Jurkat, Clone E6-1 (cell line): ENCODE data around the gene SBF2.

Experiments used
- DNase-seq: peaks from one replicate; pipeline ENCODE4 v3.0.0-alpha.2; 2011; ENCODE audit warnings: low read depth, low spot score
- H3K4me3 ChIP-seq: 2 replicates; pipeline ENCODE4 v1.5.1; 2011; ENCODE audit warnings: mild to moderate bottlenecking, low read length, control low read depth, moderate library complexity

SBF2 gene

DNA sequence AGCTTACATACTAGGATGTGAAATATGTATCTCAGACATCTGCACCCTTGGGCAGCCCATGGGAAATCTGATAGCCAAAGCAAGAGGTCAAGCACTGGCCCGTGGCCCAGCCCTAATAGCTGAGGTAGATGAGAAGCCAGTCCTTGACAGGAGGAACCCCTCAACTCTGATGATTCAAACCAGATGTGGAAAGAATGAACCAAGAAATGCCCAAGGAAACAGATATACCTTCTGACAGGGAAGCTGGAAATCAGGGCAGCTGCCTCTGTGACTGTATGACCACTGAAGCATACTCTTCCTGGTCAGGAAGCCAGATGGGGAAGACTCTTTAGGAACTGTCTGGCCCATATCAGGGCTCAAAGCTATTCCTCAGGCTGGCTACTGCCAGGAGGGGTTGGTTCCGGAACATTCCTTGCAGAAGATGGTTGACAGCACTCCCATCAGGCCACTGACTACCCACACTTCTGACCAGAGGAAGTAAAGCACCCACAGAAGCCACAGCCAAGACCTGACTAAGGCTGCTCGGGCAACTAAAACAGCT is 506.0 kb downstream of the SBF2 start:
- DNase-seq = no peak
- no peak overlapping the region for H3K4me3 ChIP-seq

DNA sequence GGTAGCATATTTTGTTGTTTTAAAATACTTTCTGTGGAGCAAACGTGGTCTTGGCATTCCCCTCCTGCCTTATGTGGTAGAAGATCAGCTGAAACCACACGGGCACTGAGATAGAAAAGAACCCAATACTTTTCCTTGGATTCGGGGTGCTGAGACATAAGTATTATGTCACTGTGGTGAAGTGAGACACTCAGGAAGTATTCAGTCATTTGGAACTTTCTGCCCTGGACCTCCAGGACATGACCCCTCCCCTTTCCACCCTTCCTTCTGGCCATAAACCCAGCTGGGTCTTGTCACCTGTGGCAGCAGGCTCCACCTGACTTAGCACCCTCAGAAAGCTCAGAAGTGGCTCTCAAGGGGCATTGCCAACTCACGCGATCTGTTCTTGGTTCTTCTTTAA is 506.8 kb downstream of the SBF2 start:
- DNase-seq = no peak
- no peak overlapping the region for H3K4me3 ChIP-seq

DNA sequence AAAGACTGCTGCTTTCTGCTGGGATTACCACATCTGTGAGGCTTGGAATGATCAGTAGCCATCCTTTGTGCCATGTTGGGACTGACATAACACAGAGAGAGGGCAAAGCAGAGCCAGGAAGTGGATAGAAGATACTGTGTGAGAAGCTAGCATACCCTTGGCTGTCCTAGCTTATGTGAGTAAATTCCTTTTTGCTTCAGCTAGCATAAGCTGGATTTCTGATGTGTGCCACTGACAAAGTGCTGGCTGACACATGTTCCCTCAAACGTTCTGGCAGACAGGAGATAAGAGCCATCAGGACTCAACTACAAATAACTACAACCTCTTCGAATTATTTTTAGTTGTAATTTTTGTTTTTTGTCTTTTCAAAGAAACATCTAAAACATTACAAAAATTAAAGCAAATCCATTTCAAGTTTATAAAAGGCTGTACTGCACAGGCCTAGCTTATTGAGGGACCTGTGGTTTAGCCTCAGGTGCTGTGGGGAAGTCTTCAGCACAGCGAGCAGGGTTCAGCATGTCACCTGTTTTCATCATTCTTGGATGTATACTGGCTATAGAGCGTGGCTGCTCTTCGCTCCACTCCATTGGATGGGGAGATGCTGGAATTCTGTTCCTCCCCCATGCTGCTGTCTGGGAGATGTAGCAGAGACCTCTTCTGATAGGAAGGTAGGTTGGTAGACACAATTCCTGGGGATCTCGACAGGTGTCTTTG is 509.3 kb downstream of the SBF2 start:
- peak; percentile 15 for DNase-seq
- no peak overlapping the region for H3K4me3 ChIP-seq

DNA sequence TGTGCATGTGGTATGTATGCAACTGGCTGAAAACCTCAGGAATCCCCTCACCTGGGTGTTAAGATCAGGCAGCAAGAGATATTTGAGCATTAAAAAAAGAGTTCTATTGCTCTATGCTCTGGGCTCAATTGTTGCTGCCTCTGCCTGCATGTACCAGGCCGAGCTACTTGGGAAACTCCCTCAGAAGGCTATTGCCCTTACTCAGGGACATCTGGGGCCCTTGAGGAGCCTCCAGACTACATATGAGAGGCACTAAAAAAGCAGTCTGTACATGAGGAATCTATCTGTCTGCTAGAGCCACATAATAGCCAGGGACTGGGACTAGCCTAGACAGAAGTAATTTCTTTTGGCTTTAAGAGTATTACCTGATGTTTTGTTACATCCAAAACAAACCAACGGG is 510.0 kb downstream of the SBF2 start:
- H3K4me3 ChIP-seq = no peak overlapping the region
- no peak for DNase-seq

DNA sequence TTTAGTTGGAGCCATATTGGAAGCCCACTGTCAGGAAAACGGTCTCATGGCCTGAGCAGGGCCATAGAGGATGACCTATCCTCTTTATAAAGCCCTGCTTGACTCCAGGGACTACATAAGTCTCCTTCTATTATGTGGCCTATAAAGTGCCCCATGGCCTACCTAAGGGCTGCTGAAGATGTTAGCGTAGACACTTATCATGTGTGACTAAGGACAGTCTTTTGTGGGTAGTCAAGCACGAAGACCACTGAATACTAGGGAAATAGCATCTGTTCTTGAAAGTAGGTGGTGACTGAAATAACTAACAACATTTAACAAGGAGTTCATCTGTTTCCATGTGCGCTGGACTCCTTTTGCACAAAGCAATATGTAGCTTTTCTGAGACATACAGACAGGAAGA is 513.1 kb downstream of the SBF2 start:
- DNase-seq = no peak
- no peak overlapping the region for H3K4me3 ChIP-seq

DNA sequence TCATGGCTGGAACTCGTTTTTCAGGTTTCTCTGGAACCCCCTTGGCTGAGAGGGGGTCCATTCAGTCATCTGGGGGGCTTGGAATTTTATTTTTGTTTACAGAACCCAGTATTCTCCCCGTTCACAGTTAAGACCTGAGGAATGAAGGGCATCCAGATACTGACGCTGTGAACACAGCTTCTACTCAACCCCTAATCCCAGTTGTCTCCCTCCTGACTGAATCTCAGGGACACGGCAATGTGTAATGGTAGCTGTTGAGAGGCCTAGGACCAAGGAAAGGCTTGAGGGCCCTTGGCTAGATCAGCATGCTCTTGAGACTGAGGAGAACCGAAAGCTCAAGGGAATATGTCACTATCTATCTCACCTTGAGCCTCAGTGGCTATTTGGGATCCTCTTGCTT is 516.5 kb downstream of the SBF2 start:
- no peak for DNase-seq
- no peak overlapping the region for H3K4me3 ChIP-seq

DNA sequence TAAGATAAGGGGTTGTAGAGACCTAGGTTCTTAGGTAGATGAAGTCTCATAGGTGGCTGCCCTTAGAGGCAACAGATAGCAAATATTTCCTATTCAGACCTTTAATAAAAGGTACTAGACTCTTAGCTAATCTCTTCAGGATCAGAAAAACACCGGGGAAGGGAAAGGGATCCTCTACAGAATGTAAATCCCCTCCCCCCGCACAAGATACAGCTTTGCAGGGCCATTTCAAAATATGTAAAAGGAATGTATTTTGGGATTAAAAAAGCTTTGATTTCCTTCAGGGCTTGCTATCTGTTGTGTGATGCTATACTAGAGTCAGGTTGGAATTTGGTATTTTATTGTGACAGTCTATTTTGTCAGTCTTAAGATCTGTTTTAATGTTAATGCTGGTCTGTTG is 517.0 kb downstream of the SBF2 start:
- no peak for DNase-seq
- no peak overlapping the region for H3K4me3 ChIP-seq

DNA sequence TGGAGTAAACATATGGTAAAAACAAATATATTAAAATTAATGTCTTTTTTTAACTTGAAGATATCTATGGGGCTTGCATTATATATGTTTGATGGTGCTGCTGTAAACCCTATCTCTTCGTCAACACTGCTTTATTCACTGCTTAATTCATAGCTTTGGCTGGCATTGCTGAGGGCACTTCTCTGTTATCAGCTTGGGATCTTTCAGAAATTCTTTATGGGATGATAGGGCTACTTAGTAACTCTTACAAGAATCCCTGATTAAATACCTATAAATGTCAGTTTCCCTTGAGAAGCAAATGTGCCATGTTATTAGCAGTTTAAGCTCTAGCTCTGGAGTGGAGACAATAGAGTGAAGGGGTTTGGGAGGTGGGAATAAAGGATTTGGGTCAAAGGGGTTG is 517.8 kb downstream of the SBF2 start:
- H3K4me3 ChIP-seq = no peak overlapping the region
- DNase-seq = no peak

DNA sequence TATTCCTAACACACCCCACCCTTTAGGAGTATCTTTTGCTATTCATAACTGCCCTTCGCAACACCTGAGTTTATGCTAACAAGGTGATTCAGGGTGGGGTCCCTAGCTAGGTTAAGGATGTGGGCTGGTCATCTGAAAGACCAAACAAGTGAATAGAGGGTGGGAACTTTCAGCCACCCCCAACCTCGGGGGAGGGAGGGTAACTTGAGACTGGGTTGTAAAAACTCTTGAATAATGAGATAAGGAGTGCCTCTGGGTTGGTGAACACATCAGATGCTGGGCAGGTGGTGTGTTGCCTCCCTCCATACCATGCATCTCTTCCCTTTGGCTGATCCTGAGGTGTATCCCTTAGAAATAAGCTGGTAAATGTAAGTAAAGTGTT is 518.6 kb downstream of the SBF2 start:
- H3K4me3 ChIP-seq = no peak overlapping the region
- no peak for DNase-seq

DNA sequence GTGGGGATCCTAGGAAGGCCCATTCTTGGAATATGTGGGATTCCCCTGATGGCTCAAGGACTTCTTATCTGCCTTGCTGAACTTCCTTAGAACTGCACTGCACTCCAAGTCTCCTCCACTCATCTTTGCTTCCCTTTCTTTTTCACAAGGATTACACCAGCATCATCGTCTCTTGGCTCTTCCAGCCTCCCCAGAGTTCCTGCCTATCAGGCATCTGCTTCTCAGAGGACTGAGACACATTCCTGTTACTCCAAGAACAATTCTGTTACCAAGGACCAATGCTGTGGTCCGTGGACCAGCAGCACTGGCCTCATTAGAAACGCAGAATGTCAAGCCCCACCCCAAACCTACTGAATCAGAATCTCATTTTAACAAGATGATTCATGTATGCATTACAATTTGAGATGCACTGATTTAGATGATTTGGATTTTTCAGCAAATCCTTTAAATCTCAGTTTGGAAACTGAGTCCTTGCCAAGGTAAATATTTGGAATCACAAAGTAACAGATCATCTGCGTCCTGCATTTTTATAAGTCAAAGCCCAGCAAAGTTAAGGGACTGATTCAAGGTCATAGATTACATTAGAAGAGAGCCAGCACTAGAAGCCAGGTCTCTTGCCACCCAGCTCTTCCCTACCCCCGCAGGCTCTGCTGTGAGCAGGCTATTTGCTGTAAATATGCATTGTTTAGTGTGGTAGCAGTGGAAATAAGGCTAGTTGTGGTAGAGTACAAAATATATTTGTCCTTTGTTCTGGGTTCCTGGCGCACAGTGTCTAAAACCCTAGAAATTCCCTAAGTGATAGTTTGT is 519.2 kb downstream of the SBF2 start:
- DNase-seq = no peak
- no peak overlapping the region for H3K4me3 ChIP-seq

DNA sequence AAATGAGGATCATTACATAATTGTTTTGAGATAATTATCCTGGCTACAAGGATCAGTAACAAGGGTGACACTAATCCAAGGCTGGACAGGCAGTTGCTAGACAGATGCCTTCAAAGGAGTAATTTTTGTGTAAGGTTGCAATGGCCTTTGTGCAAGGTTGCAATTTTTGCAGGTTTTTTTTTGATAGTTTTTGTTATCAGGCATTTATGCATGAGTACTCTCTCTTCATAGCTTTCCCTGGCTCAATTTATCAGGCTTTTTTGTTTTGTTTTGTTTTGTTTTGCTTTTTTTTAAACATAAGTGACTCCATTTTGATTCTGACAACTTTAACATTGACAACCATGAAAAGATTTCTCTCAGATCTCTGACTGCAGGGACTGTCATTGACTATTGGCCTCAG is 519.9 kb downstream of the SBF2 start:
- DNase-seq = no peak
- no peak overlapping the region for H3K4me3 ChIP-seq

DNA sequence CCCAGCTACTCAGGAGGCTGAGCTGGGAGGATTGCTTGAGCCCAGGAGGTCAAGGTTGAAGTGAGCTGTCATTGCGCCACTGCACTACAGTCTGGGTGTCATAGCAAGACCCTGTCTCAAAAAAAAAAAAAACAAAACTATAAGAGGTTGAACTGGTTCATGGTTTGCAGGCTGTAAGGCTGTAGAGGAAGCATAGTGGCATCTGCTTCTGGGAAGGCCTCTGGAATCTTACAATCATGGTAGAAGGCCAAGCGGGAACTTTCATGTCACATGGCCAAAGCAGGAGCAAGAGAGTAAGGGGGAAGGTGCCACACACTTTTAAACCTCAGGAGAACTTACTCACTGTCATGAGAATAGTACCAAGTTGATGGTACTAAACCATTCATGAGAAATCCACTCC is 520.5 kb downstream of the SBF2 start:
- no peak overlapping the region for H3K4me3 ChIP-seq
- no peak for DNase-seq

DNA sequence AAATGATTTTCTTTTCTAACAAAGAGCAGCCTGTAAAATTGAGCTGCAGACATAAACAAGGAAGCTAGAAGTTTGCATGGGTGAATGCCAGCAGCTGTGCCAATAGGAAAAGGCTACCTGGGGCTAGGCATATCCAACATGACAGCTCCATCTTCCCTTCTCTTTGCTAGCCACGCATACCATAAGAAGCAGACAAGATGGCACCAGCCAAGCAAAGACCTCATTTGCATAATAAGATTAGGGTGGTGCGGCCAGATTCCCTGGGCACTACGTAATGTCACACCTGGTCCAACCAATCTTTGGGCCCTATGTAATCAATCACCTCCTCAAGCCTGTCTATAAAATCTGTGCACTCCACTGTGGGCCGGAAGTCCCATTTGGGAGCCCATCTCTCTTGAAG is 521.8 kb downstream of the SBF2 start:
- no peak for DNase-seq
- H3K4me3 ChIP-seq = no peak overlapping the region

DNA sequence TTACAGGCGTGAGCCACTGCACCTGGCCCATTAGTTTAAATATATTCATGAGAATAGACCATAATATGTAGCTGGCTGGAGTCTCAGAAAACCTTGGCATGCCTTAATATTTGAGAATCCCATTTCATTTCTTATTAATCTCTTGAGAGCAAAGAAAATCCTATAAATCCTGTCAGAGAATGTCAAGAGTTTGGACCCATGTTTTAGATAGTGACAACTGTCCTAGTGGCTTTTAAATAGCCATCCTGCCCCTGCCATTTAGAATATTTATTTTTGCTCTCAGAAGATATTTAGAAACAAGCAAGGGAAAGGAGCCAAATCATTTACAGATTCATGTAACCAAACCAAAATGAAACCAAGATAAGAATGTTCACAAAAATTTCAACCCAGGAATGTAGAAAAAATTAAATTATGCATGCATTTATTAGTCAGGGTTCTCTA is 522.9 kb downstream of the SBF2 start:
- DNase-seq = no peak
- no peak overlapping the region for H3K4me3 ChIP-seq

DNA sequence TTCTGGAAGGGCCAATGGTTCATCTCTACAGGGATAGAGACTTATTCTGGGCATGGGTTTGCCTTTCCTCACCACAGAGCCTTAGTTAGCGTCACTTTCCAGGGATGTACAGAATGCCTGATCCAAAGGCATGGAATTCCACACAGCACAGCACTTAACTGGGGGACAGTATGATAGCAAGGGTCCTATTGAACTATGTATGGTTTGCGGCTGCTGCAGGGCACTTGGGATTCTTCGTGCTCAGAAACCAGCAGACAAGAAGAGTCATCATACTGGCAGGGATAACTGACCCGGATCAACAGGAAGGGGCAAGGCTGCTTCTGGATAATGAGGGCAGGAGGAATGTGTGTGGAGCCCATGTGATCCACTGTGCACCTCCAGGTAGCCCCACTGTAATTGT is 524.4 kb downstream of the SBF2 start:
- H3K4me3 ChIP-seq = no peak overlapping the region
- DNase-seq = no peak

DNA sequence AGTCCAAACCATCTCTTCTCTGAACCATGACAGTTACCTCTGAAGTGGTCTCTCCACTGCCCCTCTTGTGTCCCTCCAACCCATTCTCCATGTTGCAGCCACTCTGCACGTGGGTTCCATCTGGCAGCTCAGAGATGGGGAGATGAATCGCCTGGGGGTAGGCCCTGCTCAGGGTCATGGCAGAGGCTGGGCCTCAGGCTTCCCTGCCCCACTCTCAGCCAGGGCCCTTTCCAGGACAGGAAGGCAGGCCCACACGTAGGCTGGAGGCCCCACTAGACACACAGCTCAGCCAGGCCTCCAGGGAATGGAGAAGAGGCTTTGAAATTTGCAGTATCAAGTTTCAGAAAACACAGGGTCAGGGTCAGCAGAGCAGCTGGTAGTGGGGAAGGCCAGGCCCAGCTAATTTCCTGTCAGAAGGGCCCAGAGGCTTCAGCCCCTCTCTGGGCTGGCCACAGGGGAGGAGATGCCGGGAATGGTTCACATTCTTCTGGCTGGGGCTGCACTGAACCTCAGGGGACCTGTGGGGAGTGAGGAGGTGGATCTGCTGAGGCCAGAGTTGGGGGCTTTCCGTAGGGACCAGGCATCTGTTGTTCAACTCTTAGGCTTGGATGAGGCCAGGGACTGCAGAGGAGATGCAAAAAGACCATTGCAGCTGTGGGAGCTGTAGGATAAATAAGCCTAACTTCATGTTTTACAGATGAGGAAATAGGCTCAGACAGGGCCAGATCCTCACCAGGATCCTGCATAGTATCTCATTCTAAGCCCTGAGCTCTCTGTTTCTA is 528.5 kb downstream of the SBF2 start:
- no peak overlapping the region for H3K4me3 ChIP-seq
- no peak for DNase-seq

DNA sequence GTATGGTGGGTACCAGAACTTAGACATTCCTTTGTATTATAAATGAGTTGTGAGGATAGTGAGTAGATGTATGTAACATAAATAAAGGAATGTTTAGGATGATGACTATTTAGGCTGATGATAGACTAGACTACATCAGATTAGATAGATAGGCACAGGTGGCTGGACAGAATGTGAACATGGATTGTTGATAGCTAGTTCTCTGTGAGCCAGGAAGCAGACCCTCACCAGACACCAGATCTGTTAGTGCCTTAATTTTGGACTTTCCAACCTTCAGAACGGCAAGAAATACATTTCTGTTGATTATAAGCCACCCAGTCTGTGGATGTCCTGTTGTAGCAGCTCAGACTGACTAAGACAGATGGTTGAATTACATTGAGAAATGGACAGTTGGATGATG is 530.7 kb downstream of the SBF2 start:
- no peak for DNase-seq
- H3K4me3 ChIP-seq = no peak overlapping the region

DNA sequence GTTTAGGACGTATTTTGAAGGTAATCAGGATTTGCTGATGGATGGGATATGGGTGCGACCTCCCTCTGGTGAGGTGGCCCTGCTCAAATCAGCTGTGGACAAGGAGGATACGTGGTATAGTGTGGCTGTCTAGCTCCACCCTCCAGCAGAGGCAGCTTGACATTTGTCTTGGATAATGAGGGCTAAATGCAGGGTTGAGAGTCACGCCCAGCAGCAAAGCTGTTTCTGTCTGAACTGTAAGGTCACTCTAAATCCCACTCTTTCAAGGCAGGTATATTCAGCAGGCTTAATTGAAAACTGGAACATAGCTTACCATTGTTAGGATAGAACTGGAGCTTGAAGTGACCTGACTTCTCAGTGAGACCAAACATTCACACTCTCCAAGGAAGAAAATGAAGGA is 531.5 kb downstream of the SBF2 start:
- H3K4me3 ChIP-seq = no peak overlapping the region
- no peak for DNase-seq

DNA sequence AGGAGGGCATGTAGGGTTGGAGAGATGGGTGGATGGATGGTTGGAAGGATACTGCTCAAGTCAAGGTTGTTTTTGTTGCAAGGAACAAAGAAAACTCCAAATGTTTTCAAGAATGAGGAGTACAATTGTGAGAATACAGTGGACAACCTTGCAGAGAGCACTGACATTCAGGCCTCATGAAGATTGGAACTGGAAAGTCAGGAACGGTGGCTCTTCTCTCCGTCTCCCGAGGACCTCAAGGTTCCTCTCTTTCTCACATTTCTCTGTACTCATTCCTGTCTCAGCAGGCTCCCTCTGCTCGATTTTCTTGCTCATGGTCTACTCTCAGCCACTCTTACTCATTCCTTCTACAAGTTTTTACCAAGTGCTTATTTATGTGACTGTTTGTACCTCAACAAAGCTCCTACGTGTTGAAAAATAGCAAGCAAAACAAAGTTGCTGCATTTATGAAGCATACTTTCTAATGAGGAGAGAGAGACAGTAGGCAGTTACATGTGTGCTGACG is 532.5 kb downstream of the SBF2 start:
- H3K4me3 ChIP-seq = no peak overlapping the region
- DNase-seq = no peak

DNA sequence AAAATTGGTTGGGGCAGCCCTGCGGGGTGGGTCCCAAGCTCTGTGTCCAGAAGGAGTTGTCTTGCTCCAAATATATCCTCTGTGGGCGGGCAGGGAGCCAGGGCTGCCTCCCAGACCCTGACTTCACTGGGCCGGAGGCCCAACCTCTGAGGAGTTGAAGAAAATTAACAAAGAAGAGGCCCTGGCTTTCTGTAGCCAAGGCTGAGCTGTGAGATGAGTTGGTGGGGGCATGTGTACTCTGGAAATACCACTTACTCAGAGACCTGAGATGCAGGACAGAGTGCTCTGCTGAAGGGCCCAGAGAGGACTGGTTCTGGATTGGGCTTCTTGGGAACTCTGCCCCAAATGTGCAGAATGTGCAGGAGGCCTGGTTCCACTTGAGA is 533.8 kb downstream of the SBF2 start:
- H3K4me3 ChIP-seq = no peak overlapping the region
- no peak for DNase-seq
